SU-DHL-6 (cell line): ENCODE results near the gene SMAD6.

Source experiments
- EZH2phosphoT487 ChIP-seq: fragments of 200-600 bp; sonication (generic), shearing (Covaris generic); conservative IDR thresholded peaks from 2 replicates; pipeline ENCODE4 v1.6.1; 2018; ENCODE audit warnings: mild to moderate bottlenecking, antibody characterized with exemption, low read length, moderate library complexity, mixed read lengths
- TF ChIP-seq, protein P1 (sequence below): fragments of 200-600 bp; sonication (generic); IDR thresholded peaks from one replicate; pipeline ENCODE4 v1.5.1; 2017; ENCODE audit warnings: antibody characterized with exemption, mild to moderate bottlenecking, low read length, moderate library complexity; ENCODE audit not compliant: insufficient read depth, poor library complexity, severe bottlenecking

DNA sequence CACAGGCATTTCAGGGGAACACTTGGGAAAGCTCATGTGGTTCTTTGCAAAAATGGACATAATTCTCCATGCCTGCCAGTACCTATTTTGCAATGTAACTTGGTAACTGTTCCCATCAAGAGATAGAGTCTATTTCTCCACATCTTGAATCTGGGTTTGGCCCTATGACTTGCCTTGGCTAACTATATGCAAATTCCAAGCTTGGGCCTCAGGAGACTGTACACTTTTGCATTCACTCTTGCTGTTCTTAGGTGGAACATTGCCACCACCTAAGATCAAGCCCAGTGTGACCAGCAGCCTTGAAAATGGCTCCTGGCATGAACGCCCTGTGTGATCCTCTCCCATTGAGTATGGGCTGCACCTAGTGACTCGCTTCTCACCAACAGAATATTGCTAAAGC is 19.8 kb upstream of the SMAD6 start:
- TF ChIP-seq, protein P1, sequence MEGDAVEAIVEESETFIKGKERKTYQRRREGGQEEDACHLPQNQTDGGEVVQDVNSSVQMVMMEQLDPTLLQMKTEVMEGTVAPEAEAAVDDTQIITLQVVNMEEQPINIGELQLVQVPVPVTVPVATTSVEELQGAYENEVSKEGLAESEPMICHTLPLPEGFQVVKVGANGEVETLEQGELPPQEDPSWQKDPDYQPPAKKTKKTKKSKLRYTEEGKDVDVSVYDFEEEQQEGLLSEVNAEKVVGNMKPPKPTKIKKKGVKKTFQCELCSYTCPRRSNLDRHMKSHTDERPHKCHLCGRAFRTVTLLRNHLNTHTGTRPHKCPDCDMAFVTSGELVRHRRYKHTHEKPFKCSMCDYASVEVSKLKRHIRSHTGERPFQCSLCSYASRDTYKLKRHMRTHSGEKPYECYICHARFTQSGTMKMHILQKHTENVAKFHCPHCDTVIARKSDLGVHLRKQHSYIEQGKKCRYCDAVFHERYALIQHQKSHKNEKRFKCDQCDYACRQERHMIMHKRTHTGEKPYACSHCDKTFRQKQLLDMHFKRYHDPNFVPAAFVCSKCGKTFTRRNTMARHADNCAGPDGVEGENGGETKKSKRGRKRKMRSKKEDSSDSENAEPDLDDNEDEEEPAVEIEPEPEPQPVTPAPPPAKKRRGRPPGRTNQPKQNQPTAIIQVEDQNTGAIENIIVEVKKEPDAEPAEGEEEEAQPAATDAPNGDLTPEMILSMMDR, result no peak
- no peak for TF ChIP-seq EZH2phosphoT487
